GM18907 (cell line): Measurements from ENCODE around the gene PRKD3.
A peak's percentile ranks its signal among the peaks of the same experiment; 100 is the strongest.

ENCODE experiments used
- ATAC-seq: cut with Tn5 transposase; IDR thresholded peaks from one replicate; pipeline ENCODE4 v1.9.1; 2021; ENCODE audit warnings: mild to moderate bottlenecking, moderate library complexity; ENCODE audit not compliant: unreplicated experiment

The PRKD3 gene

DNA sequence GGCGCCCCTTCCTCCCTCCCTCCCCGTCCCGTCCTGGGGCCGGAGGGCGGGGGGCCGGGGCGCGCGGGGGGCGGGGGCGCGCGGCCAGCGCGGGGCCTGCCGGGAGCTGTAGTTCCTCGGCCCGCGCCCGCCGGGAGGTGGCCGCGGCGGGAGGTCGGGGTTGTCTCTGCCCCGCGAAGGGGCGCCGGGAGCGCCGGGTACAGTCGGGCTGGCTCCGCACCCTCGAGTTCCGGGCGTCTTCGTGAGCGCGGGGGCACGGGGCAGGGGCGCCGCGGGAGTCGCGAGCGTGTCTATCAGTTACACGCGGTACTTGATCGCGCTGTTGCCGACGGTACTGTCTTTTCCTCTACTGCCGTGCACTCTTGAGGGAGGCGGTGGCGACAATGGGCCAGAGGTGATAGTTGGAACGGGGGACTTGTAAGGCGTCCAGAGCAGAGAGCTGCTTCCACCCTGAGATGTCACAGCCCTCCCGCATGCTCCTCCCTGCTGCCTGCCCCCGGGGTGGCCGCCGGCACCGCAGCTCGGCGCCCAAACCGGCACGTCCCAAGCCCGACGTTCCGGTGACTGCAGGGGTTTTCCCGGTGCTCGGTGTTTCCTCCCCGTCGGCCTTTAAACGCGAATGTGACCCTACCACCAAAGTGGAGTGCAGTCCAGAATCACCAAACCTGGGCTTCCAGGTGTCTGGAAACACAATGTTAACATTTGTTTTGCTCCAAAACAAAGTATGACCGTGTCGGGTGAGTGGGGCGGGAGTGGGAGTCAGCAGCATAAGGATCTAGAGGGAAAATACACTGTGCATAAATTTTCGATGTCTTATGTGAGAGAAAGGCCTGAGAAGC is at the start of gene PRKD3:
TSS of gene PRKD3 (minus strand) at position 48 of the 839 bp plus-strand sequence. CDS start 8,309 bp downstream, outside the sequence.
- ATAC-seq, result peak; percentile 77

DNA sequence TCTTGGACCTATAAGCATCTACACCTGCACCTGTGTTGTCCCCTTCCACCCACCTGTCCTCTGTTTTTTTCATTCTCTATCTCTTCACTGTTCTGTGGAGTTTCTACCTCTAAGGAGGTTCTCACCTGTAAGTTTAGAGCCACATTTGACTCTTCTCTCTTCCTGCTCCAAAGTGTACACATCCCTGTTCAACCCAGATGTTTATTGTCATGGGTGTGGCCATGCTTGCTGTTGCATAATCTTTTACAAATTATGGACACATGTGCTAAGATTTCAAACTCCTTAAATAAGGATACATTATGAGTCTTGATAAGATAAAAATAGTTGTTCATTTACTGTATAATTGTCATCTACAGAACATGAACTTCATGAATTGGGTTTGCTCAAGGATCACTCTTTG is 47.4 kb upstream of the PRKD3 start:
- no peak for ATAC-seq

DNA sequence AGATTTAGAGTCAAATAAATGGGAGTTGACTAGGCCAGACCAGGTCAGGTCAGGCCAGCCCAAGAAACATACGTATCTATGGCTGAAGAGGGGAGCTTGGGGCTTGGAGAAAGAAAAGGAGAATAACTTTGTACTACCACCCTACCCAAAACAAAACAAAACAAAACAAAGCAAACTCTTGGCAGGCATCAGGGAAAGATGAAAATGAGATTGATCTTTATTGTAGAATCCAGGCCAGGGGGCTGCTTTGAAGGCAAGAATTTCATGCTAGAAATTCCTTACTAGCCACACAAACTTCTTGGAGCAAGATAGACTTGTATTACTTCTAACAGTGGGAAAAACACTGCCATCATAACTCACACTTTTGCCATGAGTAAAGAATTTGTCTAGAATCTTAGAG is 46.0 kb upstream of the PRKD3 start:
- no peak for ATAC-seq

DNA sequence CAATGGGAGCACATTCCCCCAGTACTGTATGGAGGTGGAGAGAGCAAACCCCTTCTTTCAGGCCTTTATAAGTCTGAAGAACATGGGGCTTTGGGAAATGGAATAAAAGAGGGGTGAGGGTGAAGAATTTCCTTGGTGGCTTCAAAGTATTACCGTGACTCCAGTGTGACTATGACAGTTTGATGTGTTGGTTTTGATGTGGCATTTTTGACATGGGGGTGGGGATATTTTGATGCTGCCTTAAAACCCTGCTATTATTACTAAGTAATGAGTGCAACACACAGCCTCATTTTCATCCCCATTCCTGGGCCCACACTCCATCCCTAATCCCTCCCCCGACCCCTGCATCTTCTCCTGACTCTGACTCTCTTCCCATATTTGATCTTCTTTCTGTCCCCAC is 43.4 kb upstream of the PRKD3 start:
- ATAC-seq, result no peak

- no peak for ATAC-seq
Observed at GRCh38 chr2:37367310-37367709, 42.7 kb upstream of the PRKD3 start.

DNA sequence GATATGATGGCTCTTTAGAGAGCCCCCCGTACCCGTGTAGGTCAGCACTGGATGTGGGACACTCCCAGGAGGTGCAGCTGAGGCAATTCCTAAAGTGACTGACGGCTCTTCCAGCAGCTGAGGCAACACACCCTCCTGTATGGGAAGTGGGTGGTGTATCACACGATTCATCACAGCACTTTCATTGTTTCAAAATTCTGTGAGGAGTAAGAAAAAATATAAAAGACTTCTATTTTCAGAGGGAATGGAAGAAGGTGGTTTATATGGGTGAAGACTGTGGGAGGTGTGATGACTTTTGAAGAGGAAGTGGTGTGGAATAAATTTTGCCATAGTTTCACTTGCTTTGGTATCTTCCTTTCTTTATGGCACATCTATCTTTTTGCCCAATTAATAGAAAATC is 42.1 kb upstream of the PRKD3 start:
- no peak for ATAC-seq

- ATAC-seq, result peak; percentile 79
Observed at GRCh38 chr2:37365669-37366068, 41.0 kb upstream of the PRKD3 start.

DNA sequence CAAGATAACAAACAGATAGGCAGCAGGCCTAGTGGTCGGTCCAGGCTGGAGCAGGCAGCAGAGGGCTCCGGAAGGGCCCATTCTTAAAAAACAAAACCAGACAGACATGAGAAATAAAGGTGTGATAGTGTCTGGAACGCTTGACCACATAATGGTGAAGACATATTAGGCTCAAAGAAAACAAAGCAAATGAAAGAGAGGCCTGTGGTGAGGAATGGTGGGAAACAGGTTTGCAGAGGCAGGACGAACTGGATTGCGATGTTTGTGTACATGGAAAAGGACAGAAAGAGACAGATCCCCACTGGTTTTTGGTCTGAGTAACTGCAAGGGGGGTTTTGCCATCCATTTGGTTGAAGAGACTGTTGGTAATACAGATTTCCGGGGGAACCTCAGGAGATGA is 39.7 kb upstream of the PRKD3 start:
- no peak for ATAC-seq

DNA sequence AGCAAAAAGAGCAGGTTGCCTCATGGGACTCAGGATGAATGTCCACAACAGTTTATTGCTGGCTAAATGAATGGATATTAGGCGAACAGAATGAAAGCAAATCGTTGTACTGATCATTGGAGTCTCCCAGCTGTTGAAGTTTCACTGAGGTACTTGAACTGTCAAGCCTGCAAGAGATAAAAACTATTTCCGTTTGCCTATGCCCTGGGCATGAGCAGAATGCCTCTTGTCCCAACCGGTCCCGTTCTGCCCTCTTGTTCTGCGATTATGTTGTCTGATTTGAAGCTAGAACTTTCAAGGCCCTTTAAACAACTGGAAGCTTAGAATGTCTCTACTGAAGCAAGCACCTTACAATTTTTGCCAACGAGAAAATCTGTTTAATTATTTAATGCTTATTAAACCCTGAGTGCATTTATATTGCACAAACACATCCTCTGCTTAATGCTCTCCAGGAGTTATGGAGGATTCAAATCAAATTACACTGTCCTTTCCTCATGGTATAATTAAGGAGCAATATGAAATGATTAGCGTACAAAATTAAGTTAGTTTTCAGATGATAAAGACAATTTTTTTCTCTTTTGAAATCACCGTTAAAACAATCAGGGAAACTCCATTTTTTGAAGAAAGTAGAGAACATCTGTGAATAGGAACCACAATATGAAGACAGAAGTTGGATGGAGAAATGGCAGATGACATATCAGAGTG is 37.5 kb upstream of the PRKD3 start:
- no peak for ATAC-seq

DNA sequence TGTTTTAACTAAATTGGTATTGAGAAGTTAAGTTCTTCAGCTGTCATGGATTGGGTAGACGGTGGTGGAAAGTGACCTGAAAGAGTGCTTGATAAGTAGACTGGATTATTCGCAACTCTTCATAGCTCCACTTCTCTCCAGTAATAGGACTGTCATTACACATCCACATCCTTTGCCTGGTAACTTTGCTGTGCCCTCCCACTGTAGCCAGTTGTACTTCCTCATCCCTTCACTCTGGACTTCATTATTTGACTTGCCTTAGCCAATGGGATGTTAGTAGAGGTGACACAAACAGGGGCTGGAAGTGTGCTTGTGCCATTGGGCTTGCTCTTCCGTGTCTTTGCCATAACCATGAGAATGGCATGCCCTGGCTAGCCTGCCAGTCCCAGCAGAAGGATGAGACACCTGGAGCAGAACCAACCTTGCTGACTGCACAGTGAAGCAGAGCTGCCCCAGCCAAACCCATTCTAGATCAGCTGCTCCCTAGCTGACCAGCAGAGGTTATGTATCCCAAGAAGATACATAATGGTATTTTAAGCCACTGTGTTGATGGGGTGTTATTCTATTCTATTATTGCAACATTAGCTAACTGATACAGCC is 36.7 kb upstream of the PRKD3 start:
- no peak for ATAC-seq

- ATAC-seq, result no peak
Observed at GRCh38 chr2:37358466-37358865, 33.8 kb upstream of the PRKD3 start.

- no peak for ATAC-seq
Observed at GRCh38 chr2:37357530-37357929, 32.9 kb upstream of the PRKD3 start.

DNA sequence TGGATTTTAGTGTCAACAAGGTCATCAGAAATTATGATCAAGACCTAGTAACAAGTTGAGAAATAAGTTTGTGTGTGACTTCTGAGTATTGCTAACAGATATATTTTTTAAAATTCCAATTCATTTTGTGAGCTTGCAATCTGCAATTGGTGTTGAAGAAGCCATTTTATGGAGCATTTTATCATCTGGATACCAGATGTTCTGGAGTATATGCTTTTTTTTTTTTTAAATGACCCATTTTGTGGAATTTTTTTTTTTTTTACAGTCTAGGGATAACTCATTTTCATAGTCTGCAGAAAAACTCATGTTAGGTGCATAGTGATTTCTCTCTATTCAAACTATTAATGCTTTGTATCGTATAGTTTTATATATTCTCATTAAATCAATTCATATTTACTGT is 32.4 kb upstream of the PRKD3 start:
- ATAC-seq, result no peak

- no peak for ATAC-seq
Observed at GRCh38 chr2:37356299-37356698, 31.7 kb upstream of the PRKD3 start.

GRCh38 chr2:37355735-37356134 is 31.1 kb upstream of the PRKD3 start:
- no peak for ATAC-seq

GRCh38 chr2:37354531-37354930 is 29.9 kb upstream of the PRKD3 start:
- ATAC-seq, result no peak

- ATAC-seq, result peak; percentile 89
Observed at GRCh38 chr2:37350034-37350433, 25.4 kb upstream of the PRKD3 start.

DNA sequence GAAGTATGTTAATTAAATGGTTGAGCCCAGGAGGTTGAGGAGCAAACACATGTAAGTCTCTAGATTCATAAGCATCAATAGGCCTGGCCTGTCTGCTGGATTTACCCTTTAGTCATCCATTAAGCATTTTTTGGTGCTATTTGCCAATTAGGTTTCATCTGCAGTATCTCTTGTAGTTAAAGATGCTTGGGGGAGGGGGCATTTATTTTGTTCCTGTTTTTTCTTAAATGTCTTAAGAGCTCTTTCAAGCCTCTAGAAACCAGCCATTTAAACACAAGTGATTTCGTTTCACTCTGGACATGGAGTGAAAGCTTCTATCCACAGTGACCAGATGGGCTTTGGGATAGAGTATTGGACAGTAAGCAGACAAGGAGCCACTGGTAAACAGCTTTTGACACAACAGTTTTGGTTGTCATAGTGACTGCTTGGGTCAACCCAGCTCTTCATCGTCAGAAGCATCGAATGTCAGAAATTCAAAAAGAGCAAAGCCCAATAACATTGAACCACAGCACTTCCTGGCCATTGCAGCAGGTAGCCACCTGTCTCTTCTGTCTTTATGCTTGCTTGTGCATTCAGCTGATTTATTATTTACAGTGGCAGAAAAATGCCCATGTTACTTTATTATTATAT is 24.7 kb upstream of the PRKD3 start:
- peak; percentile 24 for ATAC-seq

GRCh38 chr2:37348155-37348554 is 23.5 kb upstream of the PRKD3 start:
- ATAC-seq, result no peak

DNA sequence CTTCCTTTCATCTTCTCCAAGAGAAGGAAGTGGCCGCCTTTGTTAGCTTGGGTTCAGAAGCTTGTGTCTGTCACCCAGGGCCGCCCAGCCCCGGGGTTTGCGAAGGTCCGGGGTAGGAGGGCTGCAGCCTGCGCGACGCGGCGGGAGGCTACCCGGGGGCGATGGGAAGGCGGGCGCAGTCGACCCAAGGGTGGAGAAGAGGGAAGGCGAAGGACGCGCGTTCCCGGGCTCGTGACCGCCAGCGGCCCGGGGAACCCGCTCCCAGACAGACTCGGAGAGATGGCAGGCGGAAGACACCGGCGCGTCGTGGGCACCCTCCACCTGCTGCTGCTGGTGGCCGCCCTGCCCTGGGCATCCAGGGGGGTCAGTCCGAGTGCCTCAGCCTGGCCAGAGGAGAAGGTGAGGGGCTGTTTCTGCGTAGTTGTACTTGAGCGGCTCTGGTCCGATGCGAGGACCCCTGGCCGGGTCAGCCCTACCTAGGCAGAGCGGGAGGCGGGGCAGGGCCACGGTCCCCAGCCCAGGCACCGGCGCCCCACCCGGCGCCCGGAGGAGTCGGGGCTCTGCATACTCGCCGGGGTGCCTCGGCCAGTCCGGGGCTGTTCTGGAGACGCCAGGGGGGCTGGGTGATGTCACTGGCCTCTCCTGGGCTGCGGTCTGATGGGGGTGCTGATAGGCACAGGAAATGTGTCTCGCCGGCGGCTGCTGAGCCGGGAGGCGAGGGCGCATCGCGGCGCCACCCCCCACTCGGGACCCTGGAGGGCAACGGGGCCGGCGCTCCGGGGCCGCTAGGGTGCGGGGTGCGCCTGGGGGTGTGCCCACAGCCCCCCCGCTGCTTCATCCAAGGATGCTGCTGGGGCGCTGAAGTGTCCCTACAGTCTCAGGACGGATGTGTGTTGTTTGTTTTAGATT is 20.1 kb upstream of the PRKD3 start, which contains the start of gene QPCT:
TSS of gene QPCT (plus strand) at position 178 of the 909 bp plus-strand sequence. CDS start at position 280, 102 bp downstream.
- ATAC-seq, result peak; percentile 65
